Ovary (tissue), 9 donors: ENCODE results near the gene ELAVL1. TPM values are rescaled to one million over a fixed set of nuclear protein-coding genes. Genes with fewer than 3 reads are reported as not detected.

Source experiments
- DNase-seq, 5 donors: peaks; one replicate each; pipeline ENCODE4 v3.0.0-alpha.2; 2019 to 2020
- H3K27ac ChIP-seq, 2 donors: fragments of 200-600 bp; one replicate each; pipeline versions ENCODE4 v1.5.1 to v1.8.0; 2019 to 2022
- H3K27me3 ChIP-seq: fragments of 200-600 bp; one replicate; pipeline ENCODE4 v1.8.0; 2022
- H3K36me3 ChIP-seq: fragments of 200-600 bp; sonication (generic); one replicate; pipeline ENCODE4 v1.5.1; 2019
- H3K4me1 ChIP-seq: one replicate; pipeline ENCODE4 v1.8.1; 2013; ENCODE audit warnings: mild to moderate bottlenecking, moderate library complexity; ENCODE audit not compliant: insufficient read depth
- H3K4me3 ChIP-seq: fragments of 200-600 bp; sonication (generic); one replicate; pipeline ENCODE4 v1.5.1; 2017
- H3K9me3 ChIP-seq, 2 donors: fragments of 200-600 bp in 1 of 2; sonication (generic) in 1 of 2; one replicate each; pipeline versions ENCODE4 v1.5.1 to v1.8.1; 2013 to 2019; ENCODE audit warnings: mild to moderate bottlenecking in 1 of 2, moderate library complexity in 1 of 2
- CTCF ChIP-seq, 3 donors: fragments of 450-650 bp in 2 of 3; fragments of 200-600 bp in 1 of 3; IDR thresholded peaks; one replicate each; pipeline versions ENCODE4 v1.5.1 to v1.8.0; 2016 to 2022; ENCODE audit warnings: antibody characterized with exemption in 3 of 3, mild to moderate bottlenecking in 1 of 3
- EP300 ChIP-seq: sonication (generic); formaldehyde crosslinking; IDR thresholded peaks from one replicate; pipeline ENCODE4 v1.6.1; 2017; ENCODE audit warnings: antibody characterized with exemption
- POLR2A ChIP-seq: fragments of 450-650 bp; IDR thresholded peaks from one replicate; pipeline ENCODE4 v1.6.1; 2017; ENCODE audit warnings: antibody characterized with exemption, mild to moderate bottlenecking, moderate library complexity
- WGBS, 3 donors: extraction: QIAGEN DNeasy Blood & Tissue Kit in 1 of 3; methylation state at CpG; one replicate each; pipeline versions ENCODE4 v1.1.5 to v1.1.7; 2013 to 2017; 5-methylcytosine and 5-hydroxymethylcytosine counted together
- intact Hi-C, 4 donors: fragments of 100-400 bp; cut with DNase I; formaldehyde crosslinking; loops; one replicate each; pipeline versions ENCODE4 v1.11.0 to v1.15.1; 2022 to 2023
- polyA plus RNA-seq, 2 donors: library from polyadenylated mRNA; stranded (reverse); fragments of 200-250 nt in 1 of 2; fragments of 350-450 nt in 1 of 2; fragmentation: Illumina TruSeq in 1 of 2; extraction: RNeasy Lipid Tissue Mini Kit (QIAGEN cat#74804) in 1 of 2; gene quantifications; one replicate each; pipeline ENCODE4 v1.2.3, GENCODE V29; 2013 to 2014
- total RNA-seq, 7 donors: library from RNA; depleted of rRNA in 2 of 7; stranded (reverse); fragments of >200 nt in 2 of 7; fragmentation: NEBNext Ultra II Directional in 3 of 7; extraction: Animal tissue kit (Norgen Biotek cat#: 25700) in 3 of 7; gene quantifications; one replicate each; pipeline versions ENCODE4 v1.1.0 to v1.2.4, GENCODE V29; 2016 to 2023
- donor health status: DM: no; HTN: no; CAD: no; lungs with moderate emphysema.
- donor health status: DM: no; HTN: no; CAD: no.
- donor health status: Bipolar disorder and iron deficiency.
- donor health status: DM: yes; HTN: yes; CAD: no.
- donor health status: DM: no; HTN: no; CAD: no.
- donor health status: DM: yes; HTN: yes; CAD: no.

The ELAVL1 gene
- total and polyA plus RNA-seq, 9 donors: 13.8 to 78.4 (median 63.5) TPM

GRCh38 chr19:7993560-7993959, 11.9 kb downstream of the ELAVL1 start:
- no peak overlapping the region for H3K4me3 ChIP-seq

GRCh38 chr19:7992575-7992974, 12.9 kb downstream of the ELAVL1 start:
- Histone ChIP-seq H3K4me3 (no peak overlapping the region), H3K27me3 (no peaks in the 10 kb centered on the region), H3K4me1 (peaks cover 1% of the 10 kb centered on the region), H3K9me3 (no peaks in the 10 kb centered on the region), H3K27ac (no peak overlapping the region), H3K36me3 (no peaks in the 10 kb centered on the region)
- intact Hi-C loops: no loop called here
- no peak for DNase-seq
- 74 to 87% (median 78%) methylated on average over 10 of the region's 10 CpGs for WGBS, 3 donors
- TF ChIP-seq CTCF (IDR thresholded peaks at IDR 0.05): no peak
- TF ChIP-seq EP300: no peak
- TF ChIP-seq POLR2A: no peak

More at GRCh38 chr19:7993560-7993959, 11.9 kb downstream of the ELAVL1 start:
- Histone ChIP-seq H3K4me1 (peaks cover 4% of the 10 kb centered on the region), H3K27me3 (no peaks in the 10 kb centered on the region), H3K36me3 (no peaks in the 10 kb centered on the region), H3K27ac (no peak overlapping the region), H3K9me3 (no peaks in the 10 kb centered on the region)
- WGBS, 3 donors: 83 to 89% (median 86%) methylated on average over 11 of the region's 11 CpGs
- TF ChIP-seq EP300 (no peak), POLR2A (no peak), CTCF (IDR thresholded peaks at IDR 0.05) (no peak)
- no peak for DNase-seq
- intact Hi-C loops: no loop called here

GRCh38 chr19:7989071-7989575, 16.3 kb downstream of the ELAVL1 start:
- TF ChIP-seq EP300: no peak
- TF ChIP-seq POLR2A: no peak
- TF ChIP-seq CTCF (IDR thresholded peaks at IDR 0.05): no peak
- no peak overlapping the region for H3K4me3 ChIP-seq
- H3K4me1 ChIP-seq: no peaks in the 10 kb centered on the region
- H3K9me3 ChIP-seq: no peaks in the 10 kb centered on the region
- DNase-seq: no peak
- no peak overlapping the region for H3K27ac ChIP-seq
- WGBS, 3 donors: 81 to 86% (median 82%) methylated on average over 12 of the region's 12 CpGs
- no peaks in the 10 kb centered on the region for H3K27me3 ChIP-seq
- intact Hi-C loops: no loop called here
- H3K36me3 ChIP-seq: no peaks in the 10 kb centered on the region

GRCh38 chr19:7988307-7988706, 17.1 kb downstream of the ELAVL1 start:
- Histone ChIP-seq H3K9me3 (no peaks in the 10 kb centered on the region), H3K27ac (no peak overlapping the region), H3K4me3 (no peak overlapping the region), H3K4me1 (no peaks in the 10 kb centered on the region), H3K36me3 (no peaks in the 10 kb centered on the region), H3K27me3 (no peaks in the 10 kb centered on the region)
- 65 to 79% (median 68%) methylated on average over 5 of the region's 5 CpGs for WGBS, 3 donors
- no peak for DNase-seq
- TF ChIP-seq EP300 (no peak), CTCF (IDR thresholded peaks at IDR 0.05) (no peak), POLR2A (no peak)
- intact Hi-C loops: no loop called here
